OCI-LY7 (cell line): Measurements from ENCODE around the gene CARMIL1.

Experiments
- CTCF ChIP-seq: fragments of 200-600 bp; sonication (generic); conservative IDR thresholded peaks from 2 replicates; pipeline ENCODE4 v1.5.1; 2014; ENCODE audit warnings: mild to moderate bottlenecking, antibody characterized with exemption, low read length, moderate library complexity, mixed read lengths
- EZH2phosphoT487 ChIP-seq: fragments of 200-600 bp; sonication (generic); IDR thresholded peaks from 2 replicates; pipeline ENCODE4 v1.6.1; 2018; ENCODE audit warnings: low read depth, borderline replicate concordance, mild to moderate bottlenecking, mixed run types, antibody characterized with exemption, low read length, moderate library complexity, mixed read lengths

GRCh38 chr6:25343984-25344383 is 64.8 kb downstream of the CARMIL1 start:
- no peak for TF ChIP-seq CTCF
- TF ChIP-seq EZH2phosphoT487: no peak
